HEK293 (cell line): ENCODE measurements around the gene LAMB4.
A peak's percentile ranks its signal among the peaks of the same experiment; 100 is the strongest.

Source experiments
- CTCF ChIA-PET: fragments of 350-600 bp; formaldehyde crosslinking; extraction: SDS; loops from one replicate; lab custom pipeline; 2021; ENCODE audit warnings: antibody characterized with exemption; lab: Yijun Ruan, JAX
- POLR2A ChIA-PET: fragments of 300-600 bp; formaldehyde crosslinking; extraction: SDS; loops from one replicate; lab custom pipeline; 2020; ENCODE audit warnings: antibody characterized with exemption, inconsistent platforms; lab: Yijun Ruan, JAX
- H3K27ac ChIP-seq: fragments of 200-500 bp; sonication (Bioruptor generic); 2 replicates; pipeline ENCODE4 v1.5.1; 2014; ENCODE audit warnings: low read depth, low read length, control low read depth, inconsistent platforms; ENCODE audit errors: extremely low read depth
- H3K36me3 ChIP-seq, 2 experiments: fragments of 200-500 bp in 1 of 2; sonication (Bioruptor generic) in 1 of 2; 1 replicate in 1 of 2; 2 replicates in 1 of 2; pipeline ENCODE4 v1.5.1; 2014 to 2017; ENCODE audit warnings: inconsistent platforms in 2 of 2, low read length in 2 of 2; ENCODE audit not compliant: control insufficient read depth in 2 of 2, insufficient read depth in 1 of 2
- H3K4me1 ChIP-seq: fragments of 200-500 bp; sonication (Bioruptor generic); 2 replicates; pipeline ENCODE4 v1.5.1; 2014; ENCODE audit warnings: mild to moderate bottlenecking, low read length, inconsistent platforms; ENCODE audit not compliant: control insufficient read depth, insufficient read depth
- H3K4me3 ChIP-seq: 2 replicates; pipeline ENCODE4 v1.5.1; 2011; ENCODE audit warnings: low read depth, mild to moderate bottlenecking, control low read depth, low read length, moderate library complexity
- H3K9me3 ChIP-seq: fragments of 200-500 bp; sonication (Bioruptor generic); 2 replicates; pipeline ENCODE4 v1.5.1; 2014; ENCODE audit warnings: low read depth, low read length, inconsistent platforms; ENCODE audit not compliant: control insufficient read depth, insufficient read depth
- FEZF1 ChIP-seq: fragments of 450-650 bp; formaldehyde crosslinking; IDR thresholded peaks from 2 replicates; pipeline ENCODE4 v1.5.1; 2016; ENCODE audit warnings: missing biosample characterization, missing genetic modification characterization
- GFI1B ChIP-seq: fragments of 450-650 bp; formaldehyde crosslinking; IDR thresholded peaks from 2 replicates; pipeline ENCODE4 v1.5.1; 2016; ENCODE audit warnings: missing biosample characterization, missing genetic modification characterization
- HOXC10 ChIP-seq: sonication (generic); formaldehyde crosslinking; IDR thresholded peaks from 2 replicates; pipeline ENCODE4 v1.8.1; 2023; ENCODE audit warnings: mild to moderate bottlenecking, missing genetic modification reagents
- KLF1 ChIP-seq: fragments of 450-650 bp; formaldehyde crosslinking; IDR thresholded peaks from 2 replicates; pipeline ENCODE4 v1.5.1; 2016; ENCODE audit warnings: missing biosample characterization, missing genetic modification characterization
- MYNN ChIP-seq: fragments of 450-650 bp; formaldehyde crosslinking; IDR thresholded peaks from 2 replicates; pipeline ENCODE4 v1.5.1; 2016; ENCODE audit warnings: missing biosample characterization, missing genetic modification characterization, borderline replicate concordance
- OSR2 ChIP-seq: fragments of 450-650 bp; formaldehyde crosslinking; IDR thresholded peaks from 2 replicates; pipeline ENCODE4 v1.5.1; 2016; ENCODE audit warnings: missing biosample characterization, missing genetic modification characterization
- PBX3 ChIP-seq: sonication (generic); formaldehyde crosslinking; IDR thresholded peaks from 2 replicates; pipeline ENCODE4 v1.8.1; 2022; ENCODE audit warnings: mild to moderate bottlenecking, moderate library complexity, missing genetic modification reagents
- PRDM6 ChIP-seq: fragments of 450-650 bp; formaldehyde crosslinking; IDR thresholded peaks from 2 replicates; pipeline ENCODE4 v1.5.1; 2017; ENCODE audit warnings: missing biosample characterization, missing genetic modification characterization
- SALL2 ChIP-seq: fragments of 450-650 bp; formaldehyde crosslinking; IDR thresholded peaks from 2 replicates; pipeline ENCODE4 v1.5.0; 2017; ENCODE audit warnings: missing biosample characterization, mild to moderate bottlenecking, missing genetic modification characterization, borderline replicate concordance
- SP7 ChIP-seq: fragments of 450-650 bp; formaldehyde crosslinking; IDR thresholded peaks from 2 replicates; pipeline ENCODE4 v1.5.1; 2016; ENCODE audit warnings: missing biosample characterization, missing genetic modification characterization
- ZEB2 ChIP-seq: fragments of 450-650 bp; formaldehyde crosslinking; IDR thresholded peaks from 2 replicates; pipeline ENCODE4 v1.5.1; 2016; ENCODE audit warnings: missing biosample characterization, missing genetic modification characterization
- ZNF10 ChIP-seq: fragments of 450-650 bp; formaldehyde crosslinking; IDR thresholded peaks from 2 replicates; pipeline ENCODE4 v1.5.1; 2017; ENCODE audit warnings: missing biosample characterization, missing genetic modification characterization
- ZNF174 ChIP-seq: fragments of 450-650 bp; formaldehyde crosslinking; IDR thresholded peaks from 2 replicates; pipeline ENCODE4 v1.5.0; 2017; ENCODE audit warnings: missing biosample characterization, mild to moderate bottlenecking, missing genetic modification characterization
- ZNF214 ChIP-seq: fragments of 450-650 bp; formaldehyde crosslinking; IDR thresholded peaks from 2 replicates; pipeline ENCODE4 v1.5.1; 2017; ENCODE audit warnings: missing biosample characterization, mild to moderate bottlenecking, missing genetic modification characterization, borderline replicate concordance
- ZNF221 ChIP-seq: fragments of 450-650 bp; formaldehyde crosslinking; IDR thresholded peaks from 2 replicates; pipeline ENCODE4 v1.5.1; 2017; ENCODE audit warnings: missing biosample characterization, missing genetic modification characterization, borderline replicate concordance
- ZNF266 ChIP-seq: fragments of 450-650 bp; formaldehyde crosslinking; IDR thresholded peaks from 2 replicates; pipeline ENCODE4 v1.5.1; 2016; ENCODE audit warnings: missing biosample characterization, missing genetic modification characterization, low read depth
- ZNF398 ChIP-seq: fragments of 450-650 bp; formaldehyde crosslinking; IDR thresholded peaks from 2 replicates; pipeline ENCODE4 v1.5.1; 2017; ENCODE audit warnings: missing biosample characterization, missing genetic modification characterization
- ZNF518A ChIP-seq: fragments of 450-650 bp; formaldehyde crosslinking; conservative IDR thresholded peaks from 2 replicates; pipeline ENCODE4 v1.5.1; 2016; ENCODE audit warnings: low read depth, missing biosample characterization, missing genetic modification characterization
- ZNF558 ChIP-seq: fragments of 450-650 bp; formaldehyde crosslinking; IDR thresholded peaks from 2 replicates; pipeline ENCODE4 v1.5.1; 2016; ENCODE audit warnings: missing biosample characterization, missing genetic modification characterization
- ZNF580 ChIP-seq: fragments of 450-650 bp; formaldehyde crosslinking; IDR thresholded peaks from 2 replicates; pipeline ENCODE4 v1.5.1; 2016; ENCODE audit warnings: missing biosample characterization, missing genetic modification characterization
- ZNF600 ChIP-seq: fragments of 450-650 bp; formaldehyde crosslinking; IDR thresholded peaks from 2 replicates; pipeline ENCODE4 v1.5.1; 2016; ENCODE audit warnings: missing biosample characterization, missing genetic modification characterization
- ZNF629 ChIP-seq: fragments of 450-650 bp; formaldehyde crosslinking; IDR thresholded peaks from 2 replicates; pipeline ENCODE4 v1.5.1; 2017; ENCODE audit warnings: missing biosample characterization, missing genetic modification characterization
- ZNF704 ChIP-seq: fragments of 450-650 bp; formaldehyde crosslinking; IDR thresholded peaks from 2 replicates; pipeline ENCODE4 v1.5.1; 2016; ENCODE audit warnings: missing biosample characterization, missing genetic modification characterization
- ZNF707 ChIP-seq: fragments of 450-650 bp; formaldehyde crosslinking; IDR thresholded peaks from 2 replicates; pipeline ENCODE4 v1.5.1; 2016; ENCODE audit warnings: missing biosample characterization, missing genetic modification characterization

Gene LAMB4

GRCh38 chr7:107998150-107998549 is 132.0 kb downstream of the LAMB4 start:
- H3K4me3 ChIP-seq = no peak overlapping the region
- TF ChIP-seq ZNF600 (0 out of 2 replicates have a peak, but pooled peaks have one; percentile 17), ZNF266 (no peak), ZNF518A (no peak), OSR2 (tag by site-specific recombination) (0 out of 2 replicates have a peak, but pooled peaks have one; percentile 27), SALL2 (tag by site-specific recombination) (no peak), ZNF707 (tag by site-specific recombination) (no peak), GFI1B (tag by site-specific recombination) (0 out of 2 replicates have a peak, but pooled peaks have one; percentile 7), ZNF558 (tag by site-specific recombination) (no peak), FEZF1 (tag by site-specific recombination) (peak; percentile 15; the same call in 1 of the 2 replicates), HOXC10 (no peak), PRDM6 (peak; percentile 51), ZNF214 (tag by site-specific recombination) (no peak), KLF1 (tag by site-specific recombination) (no peak), ZEB2 (tag by site-specific recombination) (0 out of 2 replicates have a peak, but pooled peaks have one; percentile 31), ZNF398 (tag by site-specific recombination) (no peak), ZNF174 (no peak), ZNF704 (tag by site-specific recombination) (no peak), SP7 (tag by site-specific recombination) (peak; percentile 98), MYNN (tag by site-specific recombination) (no peak), ZNF221 (tag by site-specific recombination) (no peak), ZNF629 (tag by site-specific recombination) (peak; percentile 25; the same call in 1 of the 2 replicates), ZNF10 (tag by site-specific recombination) (no peak), ZNF580 (no peak), PBX3 (CRISPR knock-in tag) (no peak)
- no peaks in the 10 kb centered on the region for H3K9me3 ChIP-seq
- ChIA-PET CTCF (no interaction called here), POLR2A (no interaction called here)
- peaks cover 0 to 19% of the 10 kb centered on the region in 2 experiments; a peak in 2 of 3 replicates for H3K36me3 ChIP-seq
- no peak overlapping the region for H3K27ac ChIP-seq
- peaks cover 26% of the 10 kb centered on the region for H3K4me1 ChIP-seq
